HT-29 (cell line): ENCODE data around the gene LSS. TPM values are rescaled to one million over a fixed set of nuclear protein-coding genes. Genes with fewer than 3 reads are reported as not detected.
"Not testable (repeated sequence)": the region's sequence is repeated elsewhere in the genome, so short reads cannot be mapped to it uniquely, and the experiment has no call there.

Source experiments
- DNase-seq: peaks from one replicate; pipeline ENCODE4 v3.0.0-alpha.2; 2015; ENCODE audit warnings: low spot score
- total RNA-seq: library from RNA; depleted of rRNA; stranded (reverse); fragments of >200 nt; shearing (Covaris generic); gene quantifications from 2 replicates; pipeline ENCODE4 v1.2.3, GENCODE V29; 2014

Gene LSS
- total RNA-seq, 1 experiment from 2014 or later: 109 TPM

DNA sequence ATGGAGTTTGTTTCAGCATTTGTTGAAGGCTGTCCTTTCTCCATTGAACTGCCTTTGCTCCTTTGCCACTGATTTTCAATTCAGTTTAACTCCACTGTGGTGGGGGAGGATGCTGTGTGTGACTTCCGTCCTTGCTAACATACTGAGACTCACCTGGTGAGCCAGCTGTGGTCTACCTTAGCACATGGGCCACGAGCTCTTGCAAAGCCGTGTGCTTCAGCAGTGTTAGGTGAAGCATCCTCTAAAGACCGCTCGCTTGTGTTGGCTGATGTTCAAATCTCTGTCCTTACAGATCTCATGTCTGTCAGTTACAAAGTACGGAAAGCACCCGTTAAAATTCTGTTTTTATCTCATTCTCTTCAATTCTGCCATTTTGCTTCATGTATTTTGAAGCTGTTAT, 40.8 kb downstream of the LSS start:
- no peak for DNase-seq

GRCh38 chr21:46187261-46187660, 41.3 kb downstream of the LSS start:
- DNase-seq: no peak

DNA sequence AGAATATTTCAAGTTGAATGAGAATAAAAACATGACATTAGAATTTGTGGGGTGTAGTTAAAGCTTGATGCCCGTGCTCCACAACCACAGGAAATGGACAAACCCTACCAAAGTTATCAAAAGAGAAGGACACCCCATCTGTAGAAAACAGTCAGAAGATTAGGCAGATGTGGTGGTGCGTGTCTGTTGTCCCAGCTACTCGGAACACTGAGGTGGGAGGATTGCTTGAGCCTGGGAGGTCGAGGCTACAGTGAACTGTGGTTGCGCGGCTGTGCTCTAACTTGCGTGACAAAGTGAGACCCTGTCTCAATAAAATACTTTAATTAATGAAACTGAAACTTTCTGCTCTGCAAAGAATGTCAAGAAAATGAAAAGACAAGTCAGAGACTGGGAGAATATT, 42.9 kb downstream of the LSS start:
- DNase-seq: no peak

DNA sequence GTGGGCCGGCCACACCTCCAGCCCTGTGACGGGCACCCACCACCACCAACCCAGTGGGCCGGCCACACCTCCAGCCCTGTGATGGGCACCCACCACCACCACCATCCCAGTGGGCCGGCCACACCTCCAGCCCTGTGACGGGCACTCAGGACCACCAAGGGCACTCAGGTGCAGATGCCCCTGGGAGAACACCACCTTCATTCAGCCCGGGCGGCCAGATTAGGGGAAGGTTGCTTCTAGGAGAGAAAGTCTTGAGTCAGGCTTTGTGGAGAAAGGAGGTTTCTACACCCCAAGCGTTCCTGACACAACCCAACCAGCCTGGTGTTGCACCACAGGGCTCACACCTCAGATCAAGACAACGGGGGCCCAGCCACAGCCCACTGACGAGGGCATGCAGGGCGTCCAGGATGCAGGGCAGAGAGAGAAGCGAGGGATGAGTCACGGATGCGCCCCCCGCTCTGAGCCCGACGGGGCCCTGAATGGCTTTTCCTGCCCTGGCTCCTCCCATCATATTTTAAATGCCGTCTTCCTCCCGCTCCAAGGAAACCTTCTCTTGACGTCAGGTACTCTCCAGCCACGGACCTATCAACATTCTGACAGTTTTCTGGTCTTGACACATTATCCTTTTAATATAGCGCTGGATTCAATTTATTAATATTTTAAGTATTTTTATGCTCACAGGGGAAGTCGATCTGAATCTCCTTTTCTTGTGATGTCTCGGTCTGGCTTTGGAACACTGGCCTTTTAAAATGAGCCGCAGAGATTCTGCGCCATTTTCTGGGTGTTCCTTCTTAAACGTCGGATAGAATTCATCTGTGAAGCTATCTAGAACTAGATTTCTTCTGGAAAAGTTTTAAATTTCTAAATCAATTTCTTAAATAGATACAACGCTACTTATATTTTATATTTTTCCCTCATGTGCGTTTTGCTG, 43.7 kb downstream of the LSS start:
- DNase-seq: peak; percentile 23

DNA sequence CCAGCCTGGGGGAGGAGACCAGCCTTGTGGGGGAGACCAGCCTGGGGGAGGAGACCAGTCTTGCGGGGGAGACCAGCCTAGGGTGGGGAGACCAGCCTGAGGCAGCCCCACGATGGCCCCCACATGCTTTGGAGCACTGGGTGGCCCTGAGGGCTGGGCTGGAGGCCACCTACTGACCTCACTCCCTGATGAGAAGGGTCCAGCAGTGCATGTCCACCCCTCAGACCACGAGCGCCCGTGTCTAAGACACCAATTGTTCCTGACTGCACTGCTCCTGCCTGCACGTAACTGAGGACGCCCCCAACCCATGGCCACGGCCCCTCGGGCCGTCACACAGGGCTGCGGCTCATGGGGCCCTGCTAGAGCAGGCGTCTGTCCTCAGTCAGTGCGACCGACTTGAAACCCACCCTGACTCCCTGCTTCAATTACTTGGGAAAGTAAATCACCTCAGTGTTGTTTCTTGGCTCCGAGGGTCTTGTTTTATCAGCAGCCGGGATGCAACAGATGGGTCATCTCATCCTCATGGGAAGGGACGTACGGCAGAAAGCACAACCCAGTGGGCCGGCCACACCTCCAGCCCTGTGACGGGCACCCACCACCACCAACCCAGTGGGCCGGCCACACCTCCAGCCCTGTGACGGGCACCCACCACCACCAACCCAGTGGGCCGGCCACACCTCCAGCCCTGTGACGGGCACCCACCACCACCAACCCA, 44.5 kb downstream of the LSS start, which contains the start of gene SPATC1L:
Gene SPATC1L, minus strand, starts transcription at position 550 of the 715 bp plus-strand sequence. CDS start 1,643 bp downstream, outside the sequence.
- DNase-seq: peak; percentile 10

- DNase-seq: not testable (repeated sequence)
Observed at GRCh38 chr21:46183337-46183909, 45.2 kb downstream of the LSS start.

- DNase-seq: no peak
Observed at GRCh38 chr21:46182548-46183336, 45.8 kb downstream of the LSS start.

GRCh38 chr21:46181953-46182547, 46.5 kb downstream of the LSS start:
- no peak for DNase-seq

- no peak for DNase-seq
Observed at GRCh38 chr21:46181436-46181835, 47.1 kb downstream of the LSS start.

DNA sequence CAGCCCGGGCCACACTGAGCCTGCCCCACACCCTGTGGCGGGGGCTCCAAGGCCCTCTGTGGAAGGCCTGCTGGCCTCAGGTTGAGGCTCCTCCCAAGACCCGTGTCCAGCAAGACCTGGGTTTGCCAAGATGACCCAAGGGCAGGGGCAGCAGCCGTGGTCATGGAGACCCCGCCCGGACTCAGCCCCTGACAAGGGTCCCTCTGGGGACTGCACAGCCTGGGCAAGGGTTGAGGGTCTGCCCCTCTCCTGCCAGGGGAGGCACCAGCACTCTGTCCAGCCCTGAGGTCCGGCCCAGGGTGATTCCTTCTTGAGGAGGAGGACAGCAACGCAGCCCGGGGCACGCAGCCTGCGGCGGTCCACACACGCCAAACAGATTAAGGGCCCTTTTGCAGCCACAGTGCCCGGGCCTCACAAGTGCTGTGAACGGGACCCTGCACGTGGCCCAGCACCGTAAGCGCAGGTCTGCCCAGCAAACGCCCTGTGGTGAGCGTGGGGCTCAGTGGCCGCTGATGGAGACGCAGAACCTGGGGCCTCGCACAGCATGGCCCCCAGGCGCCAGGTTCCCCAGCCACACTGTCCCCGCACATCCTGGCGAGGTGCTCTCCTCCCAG, 47.7 kb downstream of the LSS start:
- no peak for DNase-seq

GRCh38 chr21:46180079-46180722, 48.4 kb downstream of the LSS start:
- no peak for DNase-seq

- DNase-seq: no peak
Observed at GRCh38 chr21:46179708-46180078, 48.9 kb downstream of the LSS start.

DNA sequence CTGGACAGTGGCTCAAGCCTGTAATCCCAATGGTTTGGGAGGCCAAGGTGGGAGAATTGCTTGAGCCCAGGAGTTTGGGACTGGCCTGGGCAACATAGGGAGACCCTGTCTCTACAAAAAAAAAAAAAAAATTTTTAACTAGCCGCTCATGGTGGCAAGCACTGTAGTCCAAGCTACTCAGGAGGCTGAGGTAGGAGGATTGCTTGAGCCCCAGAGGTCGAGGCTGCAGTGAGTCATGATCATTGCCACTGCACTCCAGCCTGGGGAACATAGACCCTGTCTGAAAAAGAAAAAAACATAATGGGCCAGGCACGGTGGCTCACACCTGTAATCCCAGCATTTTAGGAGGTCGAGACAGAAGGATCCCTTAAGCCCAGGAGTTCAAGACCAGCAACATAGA, 49.6 kb downstream of the LSS start:
- no peak for DNase-seq

DNA sequence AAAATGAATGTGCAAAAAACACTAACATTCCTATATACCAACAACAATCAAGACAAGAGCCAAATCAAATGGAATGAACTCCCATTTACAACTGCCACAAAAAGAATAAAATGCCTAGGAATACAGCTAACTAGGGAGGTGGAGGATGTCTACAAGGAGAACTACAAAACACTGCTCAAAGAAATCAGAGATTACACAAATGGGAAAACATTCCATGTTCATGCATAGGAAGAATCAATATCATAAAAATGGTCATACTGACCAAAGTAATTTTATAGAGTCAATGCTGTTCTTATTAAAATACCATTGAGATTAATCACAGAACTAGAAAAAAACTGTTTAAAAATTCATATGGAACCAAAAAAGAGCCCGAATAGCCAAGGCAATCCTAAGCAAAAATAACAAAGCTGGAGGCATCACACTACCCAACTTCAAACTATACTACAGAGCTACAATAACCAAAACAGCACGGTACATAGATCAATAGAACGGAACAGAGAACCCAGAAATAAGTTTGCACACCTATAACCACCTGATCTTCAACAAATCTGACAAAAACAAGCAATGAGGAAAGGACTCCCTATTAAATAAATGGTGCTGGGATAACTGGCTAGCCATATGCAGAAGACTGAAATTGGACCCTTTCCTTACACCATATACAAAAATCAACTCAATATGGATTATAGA, 52.0 kb downstream of the LSS start:
- DNase-seq: not testable (repeated sequence)

DNA sequence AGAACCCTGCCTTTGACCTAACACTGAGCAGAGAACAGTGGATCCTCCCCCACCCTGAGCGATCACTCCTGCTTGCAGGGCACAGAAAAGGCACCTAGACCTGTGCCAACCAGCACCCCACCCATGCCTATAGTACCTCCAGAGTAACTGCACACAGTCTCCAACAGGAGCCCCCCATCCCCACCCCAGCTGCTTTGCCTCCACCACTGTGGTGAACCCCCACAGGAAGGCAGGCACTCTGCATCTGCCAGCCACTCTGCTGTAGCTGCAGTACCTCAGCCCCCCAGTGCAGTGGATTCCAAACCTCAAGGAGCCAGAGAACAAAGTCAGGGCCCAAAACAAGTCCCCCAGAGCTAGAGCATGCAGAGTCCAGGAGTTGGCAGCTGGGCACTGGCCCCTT, 55.0 kb downstream of the LSS start:
- no peak for DNase-seq

- DNase-seq: no peak
Observed at GRCh38 chr21:46172863-46173528, 55.6 kb downstream of the LSS start.

- no peak for DNase-seq
Observed at GRCh38 chr21:46171996-46172862, 56.3 kb downstream of the LSS start.

DNA sequence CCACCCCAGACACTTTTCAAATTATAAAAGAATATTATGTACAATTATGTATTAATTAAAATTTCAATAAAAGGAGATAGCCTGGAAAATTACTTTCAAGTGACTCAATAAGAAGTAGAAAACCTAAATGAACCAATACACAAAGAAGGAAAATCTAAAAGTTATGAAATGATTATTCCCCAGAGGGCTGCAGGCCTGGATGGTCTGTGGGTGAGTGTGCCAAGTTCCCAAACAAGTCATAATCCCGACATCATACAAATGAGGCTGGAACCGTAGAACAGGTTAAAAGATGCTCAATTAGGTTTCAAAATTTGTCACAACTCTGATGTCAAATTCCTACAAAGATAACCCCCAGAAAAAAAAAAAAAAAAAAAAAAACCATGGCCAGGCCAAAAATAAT, 57.0 kb downstream of the LSS start:
- DNase-seq: no peak
